D341Med (cell line): Measurements from ENCODE around the gene ANK2.
A peak's percentile ranks its signal among the peaks of the same experiment; 100 is the strongest.
"Not testable (repeated sequence)": the region's sequence is repeated elsewhere in the genome, so short reads cannot be mapped to it uniquely, and the experiment has no call there.

ENCODE experiments used
- DNase-seq: peaks from one replicate; pipeline ENCODE4 v3.0.0; 2012; ENCODE audit warnings: low spot score

Gene ANK2

DNA sequence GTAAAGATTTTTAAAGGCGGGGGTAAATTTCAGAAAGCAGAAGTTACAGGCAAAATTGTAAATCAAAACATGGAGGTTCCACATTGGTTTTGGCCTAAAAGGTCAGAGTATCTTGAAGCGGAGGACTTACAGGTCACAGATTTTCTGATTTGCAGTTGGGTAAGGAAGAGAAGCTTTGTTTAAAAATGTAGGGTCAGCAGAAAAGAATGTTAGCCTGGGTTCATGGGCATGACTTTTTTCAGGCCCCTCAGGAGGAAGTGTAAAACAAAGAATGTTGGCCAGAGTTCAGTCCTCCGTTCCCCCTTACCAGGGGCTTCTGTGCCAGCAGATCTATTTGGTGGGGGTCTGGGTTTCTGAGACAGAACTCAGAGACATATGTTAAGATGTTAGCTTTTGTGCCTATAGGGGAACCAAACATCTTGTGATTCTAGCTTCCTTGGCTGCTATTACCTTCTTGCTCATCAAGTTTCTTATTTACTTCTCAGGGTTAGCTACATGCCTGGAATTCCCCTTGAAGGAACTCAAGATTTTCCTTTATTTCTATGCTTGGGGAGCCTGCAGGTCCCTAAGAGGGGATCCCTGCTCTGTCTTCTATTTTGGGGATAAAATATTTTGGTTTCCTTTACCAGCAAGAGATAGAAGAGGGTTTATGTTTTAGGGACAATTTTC is 160.3 kb downstream of the ANK2 start:
- DNase-seq, result no peak

DNA sequence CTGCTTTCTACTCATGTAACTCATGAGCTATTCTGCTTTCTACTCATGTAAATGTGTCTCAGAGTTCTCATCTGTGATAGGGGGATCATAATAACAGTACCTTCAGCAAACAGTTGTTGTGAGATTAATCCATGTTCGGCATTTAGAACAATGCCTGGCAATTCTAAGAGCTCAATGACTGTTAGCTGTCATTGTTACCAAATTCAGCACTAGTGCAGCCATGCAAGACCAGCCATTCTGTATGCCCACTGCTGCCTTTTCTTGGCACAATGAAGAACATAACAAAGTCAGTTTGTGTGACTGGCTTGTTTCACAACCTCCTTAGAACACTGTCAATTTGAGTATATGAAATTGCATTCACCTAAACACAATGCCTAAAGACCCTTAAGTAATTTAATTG is 163.2 kb downstream of the ANK2 start:
- no peak for DNase-seq

DNA sequence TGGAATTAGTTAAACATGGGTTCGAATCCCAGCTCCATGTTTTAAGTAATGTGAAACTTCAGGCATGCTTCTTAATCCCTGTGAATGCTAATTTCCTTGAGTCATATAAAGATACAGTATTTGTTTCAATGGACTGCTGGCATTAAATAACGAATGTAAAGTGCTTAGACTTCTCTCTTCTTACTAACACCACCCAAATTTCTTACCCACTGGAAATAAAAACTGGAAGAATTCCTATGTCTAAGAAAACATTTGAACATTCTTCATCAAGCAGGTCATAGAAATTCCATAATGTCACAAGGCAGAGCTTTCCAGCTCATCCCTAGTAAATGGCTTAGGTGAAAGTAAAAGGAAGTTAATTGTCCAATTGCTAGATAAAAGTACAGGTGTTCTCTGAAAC is 172.5 kb downstream of the ANK2 start:
- no peak for DNase-seq

DNA sequence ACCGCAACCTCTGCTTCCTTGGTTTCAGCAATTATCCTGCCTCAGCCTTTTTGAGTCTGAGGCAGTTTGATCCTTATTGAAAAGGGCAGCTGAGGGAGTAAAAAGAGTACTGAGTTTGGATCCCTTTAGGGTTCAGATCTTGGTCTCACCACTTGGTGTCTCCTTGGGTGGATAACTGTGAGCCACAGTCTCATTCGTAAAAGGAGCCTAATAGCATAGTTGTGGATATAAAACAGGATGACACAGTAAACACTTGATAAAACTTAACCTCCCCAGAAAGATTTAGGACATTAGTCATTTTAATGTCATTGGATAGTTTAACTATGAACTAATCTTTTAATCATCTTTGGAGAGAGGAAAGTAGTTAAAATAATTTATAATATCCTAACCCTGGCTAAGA is 173.0 kb downstream of the ANK2 start:
- no peak for DNase-seq

DNA sequence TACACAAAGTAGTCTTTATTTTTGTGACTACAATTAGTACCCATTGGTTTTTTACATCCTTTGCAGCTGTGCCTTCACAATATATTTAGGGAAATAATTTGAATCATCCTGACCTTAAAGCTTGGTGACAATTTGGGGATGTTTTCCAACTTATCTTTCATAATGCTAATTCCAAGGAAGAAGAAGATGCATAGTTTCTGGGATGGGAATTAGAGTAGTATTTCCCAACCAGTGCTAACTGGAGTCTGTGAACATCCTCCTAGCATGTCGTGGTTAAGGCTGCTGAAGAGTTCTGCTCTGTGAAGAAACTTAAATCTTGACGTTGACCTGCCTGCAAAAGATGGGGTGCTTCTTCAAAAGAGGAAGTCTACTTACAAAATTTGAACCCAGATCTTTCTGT is 173.5 kb downstream of the ANK2 start:
- no peak for DNase-seq

DNA sequence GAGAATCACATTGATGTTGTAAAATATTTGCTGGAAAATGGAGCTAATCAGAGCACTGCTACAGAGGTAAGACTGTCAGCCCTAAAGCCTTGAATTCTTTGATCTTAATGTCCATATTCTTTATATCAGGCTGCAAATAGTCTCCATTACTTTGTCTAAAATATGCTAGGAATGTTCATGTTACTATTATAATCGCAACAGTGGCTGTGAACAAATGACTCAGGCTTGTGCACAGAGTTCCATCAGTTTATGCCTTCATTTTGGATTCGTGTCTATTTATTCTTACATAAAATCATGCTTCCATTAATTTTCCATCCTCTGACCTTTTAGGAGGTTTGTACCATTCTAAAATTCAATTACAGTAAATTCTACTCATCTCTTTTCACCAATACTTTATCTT is 182.7 kb downstream of the ANK2 start:
- no peak for DNase-seq

DNA sequence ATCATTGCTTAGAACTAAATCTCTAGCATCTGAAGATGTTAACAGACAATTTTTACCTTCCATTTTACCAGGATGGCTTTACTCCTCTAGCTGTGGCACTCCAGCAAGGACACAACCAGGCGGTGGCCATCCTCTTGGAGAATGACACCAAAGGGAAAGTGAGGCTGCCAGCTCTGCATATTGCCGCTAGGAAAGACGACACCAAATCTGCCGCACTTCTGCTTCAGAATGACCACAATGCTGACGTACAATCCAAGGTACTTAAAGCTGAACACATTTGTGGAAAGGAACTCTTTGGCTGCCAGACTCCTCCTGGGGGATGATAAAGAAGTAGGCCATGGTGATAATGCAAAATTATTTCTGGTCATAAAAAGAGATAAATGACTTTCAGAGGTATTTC is 187.5 kb downstream of the ANK2 start:
- DNase-seq, result no peak

DNA sequence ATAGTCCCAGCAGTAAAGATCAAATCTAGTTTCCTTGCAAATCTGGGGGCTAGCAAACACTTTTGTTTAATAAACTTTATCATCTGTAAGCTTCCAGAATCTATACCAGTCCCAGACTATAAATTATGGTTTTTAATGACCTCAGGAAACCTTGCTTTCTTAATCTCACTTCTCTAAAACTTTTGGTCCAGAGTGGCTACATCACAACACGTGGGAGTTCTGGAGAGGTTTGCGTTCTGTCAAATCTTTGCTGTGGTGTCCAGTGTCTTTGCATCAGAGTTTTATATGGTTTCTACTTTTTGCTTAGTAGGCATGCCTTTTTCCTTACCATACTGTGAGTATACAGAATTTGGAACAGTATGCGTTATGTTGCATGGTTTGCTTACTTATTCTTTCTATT is 193.9 kb downstream of the ANK2 start:
- DNase-seq, result no peak

DNA sequence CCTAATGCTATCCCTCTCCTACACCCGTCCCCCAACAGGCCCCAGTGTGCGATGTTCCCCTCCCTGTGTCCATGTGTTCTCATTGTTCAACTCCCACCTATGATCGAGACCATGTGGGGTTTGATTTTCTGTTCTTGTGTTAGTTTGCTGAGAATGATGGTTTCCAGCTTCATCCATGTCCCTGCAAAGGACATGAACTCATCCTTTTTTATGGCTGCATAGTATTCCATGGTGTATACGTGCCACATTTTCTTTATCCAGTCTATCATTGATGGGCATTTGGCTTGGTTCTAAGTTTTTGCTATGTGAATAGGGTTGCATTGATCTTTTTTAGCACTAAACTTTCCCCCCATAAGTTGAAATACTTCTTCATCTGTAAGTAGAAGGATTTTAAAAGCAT is 195.3 kb downstream of the ANK2 start:
- not testable (repeated sequence) for DNase-seq

DNA sequence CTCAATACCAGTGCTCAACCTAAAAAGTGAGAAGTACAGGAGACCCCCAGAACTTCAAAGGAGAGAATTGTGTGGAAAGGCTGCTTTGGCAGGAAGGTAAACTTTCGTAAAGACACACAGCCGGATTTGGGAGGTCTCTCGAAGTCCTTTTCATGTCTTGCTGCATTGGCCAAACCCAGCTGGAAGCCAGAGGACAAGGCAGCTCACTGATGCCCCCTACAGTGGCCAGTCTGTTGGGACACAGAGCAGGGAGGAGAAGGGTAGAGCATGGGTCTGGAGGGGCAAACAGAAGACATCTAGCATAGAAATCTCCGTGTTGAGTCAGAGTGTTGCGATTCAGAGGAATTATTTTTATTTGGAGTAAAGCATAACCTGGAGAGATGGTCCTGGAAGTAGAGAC is 198.9 kb downstream of the ANK2 start:
- DNase-seq, result no peak

DNA sequence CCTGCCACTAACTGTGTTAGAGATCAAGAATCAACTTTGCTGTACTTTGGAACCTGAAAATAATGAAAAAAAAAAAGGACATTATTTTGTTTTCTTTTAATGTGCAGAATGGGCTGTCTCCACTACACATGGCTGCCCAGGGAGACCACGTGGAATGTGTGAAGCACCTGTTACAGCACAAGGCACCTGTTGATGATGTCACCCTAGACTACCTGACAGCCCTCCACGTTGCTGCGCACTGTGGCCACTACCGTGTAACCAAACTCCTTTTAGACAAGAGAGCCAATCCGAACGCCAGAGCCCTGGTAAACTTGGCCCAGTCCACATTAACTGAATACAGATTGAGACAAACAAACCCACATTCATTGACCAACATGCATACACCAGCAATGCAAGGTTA is 206.2 kb downstream of the ANK2 start:
- no peak for DNase-seq

DNA sequence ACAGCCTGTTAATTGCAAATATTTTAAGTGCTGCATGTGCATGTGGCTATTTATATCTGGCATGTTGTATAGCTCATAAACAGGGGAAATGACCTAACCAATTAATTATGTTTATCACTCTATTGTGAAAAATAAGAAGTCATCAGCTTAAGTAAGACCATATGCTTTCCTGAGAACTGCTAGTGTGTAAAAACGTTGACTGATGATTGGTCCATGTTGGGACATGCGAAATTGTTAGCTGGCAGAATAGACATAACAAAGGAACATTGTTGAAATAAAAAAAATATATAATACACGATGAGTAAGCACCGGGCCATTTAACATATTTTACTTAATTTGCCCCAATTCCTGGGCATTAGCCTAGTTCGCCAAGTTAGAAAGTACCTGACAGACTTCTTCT is 207.5 kb downstream of the ANK2 start:
- DNase-seq, result no peak

DNA sequence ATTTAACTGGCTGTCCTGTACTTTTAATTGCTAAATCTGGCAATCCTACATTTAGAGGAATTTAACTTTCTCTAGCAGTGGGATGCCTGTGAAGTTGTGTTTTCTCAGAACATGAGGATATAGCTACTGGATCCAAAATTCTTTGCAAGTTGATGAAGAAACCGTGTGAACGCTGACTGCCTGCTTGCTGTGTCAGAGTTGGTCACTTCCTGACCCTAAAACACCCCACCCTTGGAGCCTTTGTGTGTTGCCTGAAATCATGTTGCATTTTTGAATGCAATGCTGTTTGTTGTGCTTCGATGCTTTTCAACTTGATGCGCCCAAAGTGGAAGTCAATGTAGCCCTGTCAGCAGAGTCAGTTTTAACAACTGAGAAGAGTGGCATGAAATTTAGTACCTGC is 211.2 kb downstream of the ANK2 start:
- DNase-seq, result no peak

DNA sequence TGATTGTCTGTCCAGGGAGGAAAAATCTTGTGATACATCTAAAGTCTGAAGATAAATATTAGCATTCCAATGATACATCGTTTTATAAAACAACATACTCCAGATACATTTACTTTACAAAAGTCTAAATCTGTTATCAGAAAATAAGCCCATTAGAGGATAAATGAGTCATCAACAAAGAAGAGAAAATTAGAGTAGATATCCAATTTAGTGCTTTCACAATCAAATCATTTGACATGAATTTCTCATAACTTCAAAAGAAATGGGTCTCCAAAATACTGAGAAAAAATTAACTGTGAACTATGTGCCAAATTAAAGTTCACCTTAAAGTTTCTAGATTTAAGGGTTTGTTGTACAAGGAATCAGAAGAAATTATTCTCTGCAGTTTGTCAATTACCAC is 213.8 kb downstream of the ANK2 start:
- no peak for DNase-seq

DNA sequence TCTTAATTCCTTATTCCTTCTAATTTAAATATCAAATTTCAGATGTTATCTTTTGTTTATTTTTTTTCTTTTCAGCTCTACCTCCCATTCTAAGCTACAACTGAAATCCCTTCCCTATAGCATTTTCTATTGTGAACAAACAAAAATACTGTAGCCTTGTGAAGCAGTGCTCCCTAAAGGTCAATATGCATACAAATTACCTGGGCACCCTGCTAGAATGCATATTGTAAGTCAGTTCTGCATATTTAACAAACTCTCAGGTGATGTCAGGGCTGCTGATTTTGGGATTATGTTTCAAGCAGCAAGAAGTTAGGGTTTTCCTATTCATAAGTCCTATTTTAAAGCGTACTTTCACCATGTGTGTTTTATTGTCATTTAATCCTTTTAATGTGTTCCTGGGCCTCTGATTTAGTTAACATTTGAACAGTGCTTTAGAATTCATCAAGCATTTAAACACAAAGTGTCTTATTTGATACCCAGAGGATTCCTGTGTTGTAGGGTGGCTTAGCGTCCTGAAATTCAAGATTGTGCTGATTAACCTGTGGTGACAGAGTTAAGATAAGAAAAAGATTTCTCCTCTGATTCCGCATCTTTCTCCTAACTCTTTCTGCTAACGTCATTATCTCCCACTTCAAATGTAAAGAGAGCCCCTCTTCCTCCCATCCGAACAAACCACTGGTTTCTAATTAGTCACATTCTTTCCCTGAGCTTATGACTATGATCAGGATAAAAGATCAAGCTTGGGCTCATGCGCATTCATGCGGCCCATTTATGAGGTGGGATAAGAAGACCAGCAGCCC is 221.3 kb downstream of the ANK2 start:
- DNase-seq, result no peak

DNA sequence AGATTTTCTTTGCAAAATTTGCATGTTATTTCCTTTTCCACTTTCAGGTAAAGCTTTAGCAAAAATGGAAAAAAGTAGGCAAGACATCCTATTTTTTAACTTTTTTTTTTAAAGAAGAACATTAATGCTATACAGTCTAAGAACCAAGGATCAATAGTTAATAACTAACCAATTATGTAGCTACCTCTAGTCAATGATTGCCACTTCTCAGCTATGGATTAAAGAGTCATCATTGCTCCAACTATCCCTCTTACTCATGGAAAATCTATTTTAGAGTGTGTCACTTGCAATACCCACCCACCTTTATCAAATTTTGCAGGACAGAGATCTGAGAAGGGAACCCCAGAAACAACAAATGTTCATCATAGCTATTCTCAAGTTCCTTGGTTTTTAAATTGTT is 223.1 kb downstream of the ANK2 start:
- no peak for DNase-seq

DNA sequence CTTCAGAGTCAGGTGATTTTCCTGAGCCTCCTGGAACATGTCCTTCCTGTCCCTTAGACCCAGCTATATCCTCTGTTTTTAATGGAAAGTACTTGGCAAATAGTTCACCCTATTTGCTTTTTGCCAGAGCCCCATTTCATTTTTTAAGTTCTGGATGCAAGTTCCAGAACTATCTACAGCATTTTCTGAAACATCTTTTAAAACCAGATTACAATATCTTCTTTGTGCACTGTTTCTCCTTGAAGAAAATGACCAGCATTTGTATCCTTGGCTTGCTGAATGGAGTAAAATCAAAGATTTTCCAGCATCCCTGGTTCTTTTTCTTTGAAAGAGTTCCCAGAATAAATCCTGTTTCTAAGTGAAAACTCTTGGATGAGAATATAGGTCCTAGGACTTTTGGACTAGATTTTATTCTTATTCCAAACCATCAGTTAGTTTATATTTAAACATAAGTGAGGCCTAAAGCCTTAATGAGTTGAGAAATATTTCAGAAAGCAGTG is 224.3 kb downstream of the ANK2 start:
- DNase-seq, result no peak

DNA sequence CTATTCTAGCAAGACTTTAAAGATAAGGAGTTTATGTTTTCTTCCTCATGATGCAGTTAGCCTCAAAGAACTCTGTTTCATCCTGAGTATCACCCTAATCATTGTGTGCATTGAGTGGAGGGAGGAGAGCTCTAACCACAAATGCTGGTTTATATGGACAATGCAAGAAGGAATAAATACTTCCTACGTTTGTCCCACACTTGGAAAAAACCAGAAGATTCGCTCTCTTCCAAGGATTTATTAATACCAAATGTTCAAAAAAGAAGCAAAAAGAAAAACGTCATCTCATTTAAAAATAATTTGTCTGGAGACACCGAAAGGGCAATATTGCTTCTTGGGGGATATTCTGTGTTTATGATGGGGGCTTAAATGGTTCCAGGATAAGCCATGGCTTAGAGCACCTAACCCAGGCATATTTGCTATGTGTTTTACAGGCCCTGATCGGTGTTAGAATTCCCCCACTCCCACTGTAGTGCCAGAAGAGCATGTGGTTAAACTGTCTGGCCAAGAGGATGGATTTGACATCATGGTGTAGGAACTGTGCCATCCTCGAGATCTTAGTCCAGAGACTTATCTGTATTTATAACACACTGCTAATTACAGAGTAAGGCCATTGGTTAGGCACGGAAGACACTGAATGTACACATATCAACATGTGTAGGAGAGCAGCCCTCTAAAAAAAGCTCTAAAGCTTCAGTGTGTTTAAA is 227.2 kb downstream of the ANK2 start:
- DNase-seq, result no peak

DNA sequence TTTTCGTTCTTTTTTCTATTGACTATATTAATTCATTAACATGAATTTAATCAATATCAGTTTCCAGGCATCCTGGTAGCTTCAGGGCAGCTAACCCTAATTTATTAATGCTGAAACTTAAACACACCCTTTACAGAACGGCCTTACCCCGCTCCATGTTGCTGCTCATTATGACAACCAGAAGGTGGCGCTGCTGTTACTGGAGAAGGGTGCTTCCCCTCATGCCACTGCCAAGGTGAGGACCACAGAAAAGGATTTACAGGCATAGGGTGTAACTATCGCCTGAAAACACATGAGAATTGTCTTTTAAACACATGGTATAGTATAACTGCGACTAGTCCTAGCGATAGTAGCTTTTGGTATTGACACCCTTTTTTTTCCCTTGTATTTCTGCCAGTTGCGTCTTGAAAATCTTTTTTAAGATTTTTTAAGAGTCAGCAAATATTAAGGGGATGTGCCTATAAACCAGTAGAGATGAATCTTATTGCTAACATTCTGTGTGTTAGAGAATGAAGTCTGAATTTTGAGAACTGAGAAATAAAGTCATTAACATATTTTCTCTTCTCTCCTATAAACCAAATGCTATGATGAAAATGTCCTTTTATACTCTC is 229.0 kb downstream of the ANK2 start:
- peak; percentile 80 for DNase-seq

DNA sequence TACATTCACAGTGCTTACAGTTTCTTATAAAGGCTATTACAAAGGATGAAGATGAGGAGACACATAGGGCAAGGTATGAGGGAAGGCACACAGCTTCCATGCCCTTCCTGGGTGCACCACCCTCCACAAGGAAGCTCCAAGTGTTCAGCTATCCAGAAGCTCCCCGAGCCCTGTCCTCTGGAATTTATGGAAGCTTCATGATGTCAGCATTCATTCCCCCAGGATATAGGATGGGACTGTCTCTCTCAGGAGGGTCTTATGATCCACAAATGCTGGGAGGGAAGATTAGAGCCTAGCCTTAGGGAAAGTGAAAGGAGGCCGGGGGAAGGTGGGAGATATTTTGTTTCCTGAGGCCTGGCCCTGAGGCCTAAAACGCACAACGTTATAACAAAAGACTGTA is 236.0 kb downstream of the ANK2 start:
- no peak for DNase-seq

DNA sequence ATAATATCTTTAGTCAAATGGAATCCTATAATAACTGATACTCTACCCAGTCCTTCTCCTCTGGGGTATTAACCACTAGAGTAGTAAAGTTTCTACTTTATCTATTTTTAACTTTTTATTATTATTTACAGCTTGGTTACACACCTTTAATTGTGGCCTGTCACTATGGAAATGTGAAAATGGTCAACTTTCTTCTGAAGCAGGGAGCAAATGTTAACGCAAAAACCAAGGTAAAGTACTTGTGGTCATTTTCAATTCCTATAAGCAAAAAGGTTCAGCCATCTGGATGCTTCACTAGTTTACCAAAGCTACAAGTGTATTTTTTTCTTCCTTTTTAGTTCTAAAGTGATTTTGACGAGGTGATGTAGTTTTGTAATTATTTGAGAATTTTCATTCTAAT is 238.8 kb downstream of the ANK2 start:
- DNase-seq, result no peak

DNA sequence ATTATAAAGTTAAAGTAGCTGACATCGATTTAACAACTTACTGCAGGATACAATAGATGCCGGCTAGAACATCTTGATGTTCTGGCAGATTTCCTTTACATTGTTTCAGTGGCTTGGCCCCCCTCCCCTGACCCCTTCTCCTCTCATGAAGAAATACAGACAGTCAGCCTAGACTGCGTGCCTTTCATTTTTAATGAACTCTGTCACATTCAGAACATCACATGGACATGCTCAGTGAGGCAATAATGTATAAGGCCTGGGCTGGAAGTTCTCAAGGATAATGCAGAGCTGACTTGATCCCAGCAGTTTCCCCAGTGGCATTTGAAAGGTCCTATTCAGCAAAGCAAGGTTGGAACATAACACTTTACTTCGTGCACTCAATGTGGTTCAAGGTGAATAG is 239.2 kb downstream of the ANK2 start:
- DNase-seq, result no peak

DNA sequence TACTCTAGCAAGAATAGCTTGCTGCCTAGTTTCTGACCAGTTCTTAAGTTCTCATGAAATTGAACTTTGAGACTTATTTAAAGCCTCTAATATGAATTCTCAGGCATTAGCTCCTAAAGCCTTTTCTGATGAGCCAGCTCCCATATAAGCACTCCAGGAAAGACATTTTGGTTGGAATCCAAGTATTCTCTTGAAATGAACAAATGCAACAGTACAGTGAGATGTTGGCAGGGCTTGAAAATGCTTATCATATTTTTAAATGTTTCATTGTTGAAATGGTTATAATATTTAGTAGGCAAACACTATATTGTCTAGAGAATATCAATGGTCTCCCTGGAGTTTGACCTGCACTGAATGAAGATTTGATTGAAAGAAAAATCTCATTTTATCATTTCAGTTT is 240.3 kb downstream of the ANK2 start:
- DNase-seq, result no peak
